PFSK-1 (cell line): ENCODE data around the gene SMIM5.

ENCODE experiments used
- FOXP2 ChIP-seq: optimal IDR thresholded peaks from 2 replicates; pipeline ENCODE3; 2011; ENCODE audit warnings: borderline replicate concordance, control low read depth, inconsistent platforms; ENCODE audit not compliant: insufficient read depth; ENCODE audit errors: extremely low read length, extremely low read depth
- POLR2AphosphoS5 ChIP-seq: IDR thresholded peaks from 2 replicates; pipeline ENCODE4 v1.6.1; 2012; ENCODE audit warnings: low read depth, mild to moderate bottlenecking, control low read depth, low read length, moderate library complexity
- SIN3A ChIP-seq: IDR thresholded peaks from 2 replicates; pipeline ENCODE4 v1.6.1; 2012; ENCODE audit warnings: mild to moderate bottlenecking, low read length, moderate library complexity, borderline replicate concordance; ENCODE audit not compliant: insufficient read depth
- TAF1 ChIP-seq: IDR thresholded peaks from 2 replicates; pipeline ENCODE4 v1.6.1; 2012; ENCODE audit warnings: low read length, control low read depth, borderline replicate concordance; ENCODE audit not compliant: insufficient read depth
- TF ChIP-seq, protein P1 (sequence below), 2 experiments: IDR thresholded peaks; 2 replicates each; pipeline versions ENCODE4 v1.6.1 to v1.8.0; 2011 to 2012; ENCODE audit warnings: low read depth in 2 of 2, low read length in 2 of 2, control low read depth in 1 of 2, inconsistent platforms in 1 of 2, mild to moderate bottlenecking in 1 of 2, moderate library complexity in 1 of 2; ENCODE audit not compliant: insufficient read depth in 1 of 2

DNA sequence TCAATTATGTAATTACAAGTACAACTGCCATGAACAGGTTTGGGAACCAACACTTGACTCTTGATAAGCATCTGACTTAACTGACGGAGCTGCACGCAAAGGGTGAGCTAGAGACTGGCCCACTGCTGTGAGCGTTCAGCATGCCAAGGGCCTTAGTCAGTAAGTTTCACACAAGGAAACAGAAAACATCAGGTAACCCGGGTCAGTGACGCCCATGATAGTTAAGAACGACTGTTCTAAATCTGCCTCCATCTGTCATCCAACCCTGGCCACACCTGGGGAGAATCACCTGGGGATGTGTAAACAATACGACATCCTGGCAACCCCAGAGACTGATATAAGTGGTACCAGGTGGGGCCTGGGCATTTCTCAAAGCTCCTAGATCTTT, 12.3 kb downstream of the SMIM5 start:
- no peak for TF ChIP-seq POLR2AphosphoS5
- no peak for TF ChIP-seq TAF1
- TF ChIP-seq, protein P1, sequence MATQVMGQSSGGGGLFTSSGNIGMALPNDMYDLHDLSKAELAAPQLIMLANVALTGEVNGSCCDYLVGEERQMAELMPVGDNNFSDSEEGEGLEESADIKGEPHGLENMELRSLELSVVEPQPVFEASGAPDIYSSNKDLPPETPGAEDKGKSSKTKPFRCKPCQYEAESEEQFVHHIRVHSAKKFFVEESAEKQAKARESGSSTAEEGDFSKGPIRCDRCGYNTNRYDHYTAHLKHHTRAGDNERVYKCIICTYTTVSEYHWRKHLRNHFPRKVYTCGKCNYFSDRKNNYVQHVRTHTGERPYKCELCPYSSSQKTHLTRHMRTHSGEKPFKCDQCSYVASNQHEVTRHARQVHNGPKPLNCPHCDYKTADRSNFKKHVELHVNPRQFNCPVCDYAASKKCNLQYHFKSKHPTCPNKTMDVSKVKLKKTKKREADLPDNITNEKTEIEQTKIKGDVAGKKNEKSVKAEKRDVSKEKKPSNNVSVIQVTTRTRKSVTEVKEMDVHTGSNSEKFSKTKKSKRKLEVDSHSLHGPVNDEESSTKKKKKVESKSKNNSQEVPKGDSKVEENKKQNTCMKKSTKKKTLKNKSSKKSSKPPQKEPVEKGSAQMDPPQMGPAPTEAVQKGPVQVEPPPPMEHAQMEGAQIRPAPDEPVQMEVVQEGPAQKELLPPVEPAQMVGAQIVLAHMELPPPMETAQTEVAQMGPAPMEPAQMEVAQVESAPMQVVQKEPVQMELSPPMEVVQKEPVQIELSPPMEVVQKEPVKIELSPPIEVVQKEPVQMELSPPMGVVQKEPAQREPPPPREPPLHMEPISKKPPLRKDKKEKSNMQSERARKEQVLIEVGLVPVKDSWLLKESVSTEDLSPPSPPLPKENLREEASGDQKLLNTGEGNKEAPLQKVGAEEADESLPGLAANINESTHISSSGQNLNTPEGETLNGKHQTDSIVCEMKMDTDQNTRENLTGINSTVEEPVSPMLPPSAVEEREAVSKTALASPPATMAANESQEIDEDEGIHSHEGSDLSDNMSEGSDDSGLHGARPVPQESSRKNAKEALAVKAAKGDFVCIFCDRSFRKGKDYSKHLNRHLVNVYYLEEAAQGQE (IDR thresholded peaks at IDR 0.05; ENCODE audit: insufficient read depth in 1 of 2, low read depth in 2 of 2, low read length in 2 of 2): no peak
- TF ChIP-seq FOXP2: no peak
- TF ChIP-seq SIN3A: no peak
